Fibroblast of peridontal ligament (primary cell): ENCODE measurements around the gene UBALD2.
"Not testable (repeated sequence)": the region's sequence is repeated elsewhere in the genome, so short reads cannot be mapped to it uniquely, and the experiment has no call there.

Experiments used
- DNase-seq: peaks from one replicate; pipeline ENCODE4 v3.0.0-alpha.2; 2010; ENCODE audit errors: extremely low read depth

Gene UBALD2

GRCh38 chr17:76264755-76265623 lies at the start of gene UBALD2:
Gene UBALD2, plus strand, starts transcription at chr17:76265348. Its CDS starts 158 bp downstream, at chr17:76265506.
- peak; percentile 100 for DNase-seq

GRCh38 chr17:76217081-76217480 lies 48.1 kb upstream of the UBALD2 start:
- no peak for DNase-seq

- DNase-seq, result no peak
Observed at GRCh38 chr17:76219670-76220383, 45.3 kb upstream of the UBALD2 start.

GRCh38 chr17:76223802-76224201 lies 41.3 kb upstream of the UBALD2 start:
- DNase-seq, result no peak

GRCh38 chr17:76225373-76226086 lies 39.6 kb upstream of the UBALD2 start:
- not testable (repeated sequence) for DNase-seq

GRCh38 chr17:76226749-76227148 lies 38.4 kb upstream of the UBALD2 start:
- not testable (repeated sequence) for DNase-seq

- DNase-seq, result peak; percentile 96
Observed at GRCh38 chr17:76232342-76232741, 32.8 kb upstream of the UBALD2 start.

GRCh38 chr17:76233588-76234353 lies 31.4 kb upstream of the UBALD2 start:
- DNase-seq, result no peak

GRCh38 chr17:76234354-76234679 lies 30.8 kb upstream of the UBALD2 start:
- DNase-seq, result no peak

- no peak for DNase-seq
Observed at GRCh38 chr17:76235883-76236282, 29.3 kb upstream of the UBALD2 start.

GRCh38 chr17:76236603-76237002 lies 28.5 kb upstream of the UBALD2 start:
- DNase-seq, result no peak

GRCh38 chr17:76237859-76238313 lies 27.3 kb upstream of the UBALD2 start:
- DNase-seq, result no peak

- DNase-seq, result no peak
Observed at GRCh38 chr17:76238847-76239537, 26.2 kb upstream of the UBALD2 start.

GRCh38 chr17:76239538-76240274 lies 25.4 kb upstream of the UBALD2 start:
- DNase-seq, result no peak

GRCh38 chr17:76240461-76241203 lies 24.5 kb upstream of the UBALD2 start, which contains the start of gene RNF157:
Gene RNF157, minus strand, starts transcription at chr17:76240493. Its CDS starts 253 bp downstream, at chr17:76240240.
- peak; percentile 34 for DNase-seq

- DNase-seq, result no peak
Observed at GRCh38 chr17:76241204-76241538, 24.0 kb upstream of the UBALD2 start.

- DNase-seq, result no peak
Observed at GRCh38 chr17:76241691-76242255, 23.4 kb upstream of the UBALD2 start.

GRCh38 chr17:76243826-76244679 lies 21.1 kb upstream of the UBALD2 start:
- no peak for DNase-seq
